HepG2 (cell line): ENCODE measurements around the gene SYNE2. TPM values are rescaled to one million over a fixed set of nuclear protein-coding genes. Genes with fewer than 3 reads are reported as not detected.

Experiments
- ATAC-seq: fragments of 200-7000 bp; cut with Tn5 transposase; 3 replicates; pipeline ENCODE4 v1.9.1; 2020; ENCODE audit warnings: mild to moderate bottlenecking, moderate library complexity
- BruUV-seq: library from RNA; stranded (reverse); fragments of 400-500 nt; replicated peaks from 2 replicates; lab custom pipeline; 2021; lab: Mats Ljungman, UMichigan
- CTCF ChIA-PET: fragments of 300-600 bp; formaldehyde crosslinking; extraction: SDS; loops from one replicate; lab custom pipeline; 2021; ENCODE audit warnings: low total read pairs, inconsistent platforms, low intra/inter-chr PET ratio; lab: Yijun Ruan, JAX
- POLR2A ChIA-PET: fragments of 350-600 bp; sonication (Branson Sonifier 250); formaldehyde crosslinking; loops from one replicate; lab custom pipeline; 2020; ENCODE audit warnings: antibody characterized with exemption, inconsistent platforms; lab: Yijun Ruan, JAX
- DNase-seq: peaks from one replicate; pipeline ENCODE4 v3.0.0-alpha.2; 2015; ENCODE audit warnings: low spot score
- FAIRE-seq: peaks from 3 replicates; lab custom pipeline; 2011; peaks lifted over from hg19 to GRCh38; lab: Jason Lieb, UNC
- H2AFZ ChIP-seq: one replicate; pipeline ENCODE4 v1.6.1; 2011; ENCODE audit warnings: low read length, inconsistent platforms
- H3K27ac ChIP-seq: fragments of 300-600 bp; 3 replicates; pipeline ENCODE4 v1.8.0; 2011; ENCODE audit warnings: mixed run types, mild to moderate bottlenecking, mixed read lengths, low read length, inconsistent platforms; ENCODE audit not compliant: insufficient read depth; ENCODE audit errors: extremely low read length
- H3K27me3 ChIP-seq, 2 experiments: fragments of 200-600 bp in 1 of 2; 2 replicates in 1 of 2; 3 replicates in 1 of 2; pipeline versions ENCODE4 v1.6.0 to v1.8.0; 2011; ENCODE audit warnings: low read length in 2 of 2, mild to moderate bottlenecking in 2 of 2, moderate library complexity in 2 of 2, inconsistent platforms in 1 of 2; ENCODE audit not compliant: insufficient read depth in 2 of 2, control insufficient read depth in 1 of 2
- H3K36me3 ChIP-seq, 2 experiments: fragments of 200-600 bp in 1 of 2; replicated peaks in 1 of 2; 2 replicates in 1 of 2; 3 replicates in 1 of 2; pipeline versions ENCODE4 v1.5.1 to v1.8.0; 2011; ENCODE audit warnings: low read length in 2 of 2, inconsistent platforms in 1 of 2; ENCODE audit not compliant: insufficient read depth in 2 of 2, control insufficient read depth in 1 of 2
- H3K4me1 ChIP-seq: 2 replicates; pipeline ENCODE4 v1.5.1; 2012; ENCODE audit warnings: low read length, inconsistent platforms; ENCODE audit not compliant: insufficient read depth
- H3K4me2 ChIP-seq: 2 replicates; pipeline ENCODE4 v1.6.0; 2011; ENCODE audit warnings: low read depth, low read length, inconsistent platforms
- H3K4me3 ChIP-seq, 3 experiments: fragments of 200-600 bp in 1 of 3; sonication (generic), shearing (Covaris generic) in 1 of 3; replicated peaks in 1 of 3; 2 replicates each; pipeline ENCODE4 v1.5.1; 2011 to 2016; ENCODE audit warnings: low read length in 3 of 3, inconsistent platforms in 2 of 3, low read depth in 2 of 3, mild to moderate bottlenecking in 2 of 3, control low read depth in 1 of 3, mixed read lengths in 1 of 3; ENCODE audit not compliant: insufficient read depth in 1 of 3
- H3K79me2 ChIP-seq: one replicate; pipeline ENCODE4 v1.6.1; 2011; ENCODE audit warnings: low read length, inconsistent platforms; ENCODE audit not compliant: insufficient read depth
- H3K9ac ChIP-seq: 2 replicates; pipeline ENCODE4 v1.6.0; 2011; ENCODE audit warnings: mild to moderate bottlenecking, low read depth, low read length, inconsistent platforms; ENCODE audit not compliant: insufficient read depth
- H3K9me3 ChIP-seq: 2 replicates; pipeline ENCODE4 v1.5.1; 2012; ENCODE audit warnings: mild to moderate bottlenecking, low read length
- H4K20me1 ChIP-seq: 2 replicates; pipeline ENCODE4 v1.6.0; 2011; ENCODE audit warnings: inconsistent platforms, mild to moderate bottlenecking, low read length, moderate library complexity; ENCODE audit not compliant: insufficient read depth
- BHLHE40 ChIP-seq: IDR thresholded peaks from 2 replicates; pipeline ENCODE4 v1.6.1; 2011; ENCODE audit warnings: low read length, improper control_type of control experiment
- ONECUT2 ChIP-seq: sonication (generic); formaldehyde crosslinking; IDR thresholded peaks from 2 replicates; pipeline ENCODE4 v1.4.0; 2020; ENCODE audit warnings: missing genetic modification reagents
- PRPF4 ChIP-seq: fragments of 200-400 bp; formaldehyde crosslinking; IDR thresholded peaks from 2 replicates; pipeline ENCODE4 v1.6.1; 2016; ENCODE audit warnings: low read length, low read depth; ENCODE audit not compliant: poor library complexity, severe bottlenecking
- U2AF1 ChIP-seq: fragments of 200-400 bp; formaldehyde crosslinking; optimal IDR thresholded peaks from 2 replicates; pipeline ENCODE3; 2017; ENCODE audit warnings: mild to moderate bottlenecking, low read depth, low read length
- ZNF230 ChIP-seq: sonication (generic); formaldehyde crosslinking; IDR thresholded peaks from 2 replicates; pipeline ENCODE4 v1.4.0; 2020; ENCODE audit warnings: mild to moderate bottlenecking, missing genetic modification reagents
- ZNF781 ChIP-seq: sonication (generic); formaldehyde crosslinking; IDR thresholded peaks from 2 replicates; pipeline ENCODE4 v1.5.1; 2020; ENCODE audit warnings: borderline replicate concordance, mild to moderate bottlenecking, missing genetic modification reagents; ENCODE audit errors: not compliant biosample characterization
- WGBS: methylation state at CpG from one replicate; pipeline ENCODE4 v1.1.6; 2017; ENCODE audit warnings: low lambda C conversion rate; 5-methylcytosine and 5-hydroxymethylcytosine counted together
- in situ Hi-C: cut with HindIII; loops from 2 replicates; pipeline ENCODE4 v1.10.0; 2017; ENCODE audit warnings: low pct_unique_long_range_greater_than_20kb; ENCODE audit not compliant: extremely low pct_ligation_motif_present
- intact Hi-C: fragments of 100-400 bp; cut with micrococcal nuclease; formaldehyde crosslinking; loops from one replicate; pipeline ENCODE4 v1.10.0; 2022; ENCODE audit not compliant: unreplicated experiment
- polyA plus RNA-seq, 8 experiments: library from polyadenylated mRNA; depleted of rRNA in 3 of 8; stranded (reverse) in 7 of 8; unstranded in 1 of 8; fragments of >200 nt; fragmentation: Illumina TruSeq in 4 of 8; extraction: Trizol in 4 of 8; gene quantifications; 2 replicates each; pipeline versions ENCODE4 v1.2.1 to v1.2.3, GENCODE V29; 2011 to 2016; ENCODE audit warnings: low read depth in 4 of 8, missing spikeins in 1 of 8, mixed read lengths in 1 of 8; ENCODE audit not compliant: insufficient read depth in 1 of 8
- total RNA-seq, 5 experiments: library from RNA; depleted of rRNA; stranded (reverse); fragments of >200 nt; fragmentation: Illumina TruSeq; extraction: Trizol; gene quantifications; 2 replicates each; pipeline ENCODE4 v1.2.3, GENCODE V29; 2016; ENCODE audit warnings: low read depth in 1 of 5
- TF ChIP-seq, protein P1 (sequence below): sonication (generic); formaldehyde crosslinking; IDR thresholded peaks from 2 replicates; pipeline ENCODE4 v1.5.0; 2020; ENCODE audit warnings: missing genetic modification reagents, mild to moderate bottlenecking, borderline replicate concordance
- TF ChIP-seq, protein P2 (sequence below): IDR thresholded peaks from 2 replicates; pipeline ENCODE4 v1.6.1; 2016; ENCODE audit warnings: low read depth, borderline replicate concordance
- TF ChIP-seq, protein P3 (sequence below), 2 experiments: IDR thresholded peaks; 2 replicates each; pipeline ENCODE4 v1.6.1; 2011 to 2012; ENCODE audit warnings: low read length in 2 of 2, borderline replicate concordance in 1 of 2, low read depth in 1 of 2, mild to moderate bottlenecking in 1 of 2, moderate library complexity in 1 of 2
- TF ChIP-seq, protein P4 (sequence below): sonication (generic); formaldehyde crosslinking; IDR thresholded peaks from 2 replicates; pipeline ENCODE4 v1.4.0; 2020; ENCODE audit warnings: mild to moderate bottlenecking, missing genetic modification reagents, borderline replicate concordance

The SYNE2 gene
- total and polyA plus RNA-seq, 2 of the 13 experiments (the other 11 are each of a cell fraction or from before 2014, with no cell fraction given) = 6.2 to 13.3 TPM

DNA sequence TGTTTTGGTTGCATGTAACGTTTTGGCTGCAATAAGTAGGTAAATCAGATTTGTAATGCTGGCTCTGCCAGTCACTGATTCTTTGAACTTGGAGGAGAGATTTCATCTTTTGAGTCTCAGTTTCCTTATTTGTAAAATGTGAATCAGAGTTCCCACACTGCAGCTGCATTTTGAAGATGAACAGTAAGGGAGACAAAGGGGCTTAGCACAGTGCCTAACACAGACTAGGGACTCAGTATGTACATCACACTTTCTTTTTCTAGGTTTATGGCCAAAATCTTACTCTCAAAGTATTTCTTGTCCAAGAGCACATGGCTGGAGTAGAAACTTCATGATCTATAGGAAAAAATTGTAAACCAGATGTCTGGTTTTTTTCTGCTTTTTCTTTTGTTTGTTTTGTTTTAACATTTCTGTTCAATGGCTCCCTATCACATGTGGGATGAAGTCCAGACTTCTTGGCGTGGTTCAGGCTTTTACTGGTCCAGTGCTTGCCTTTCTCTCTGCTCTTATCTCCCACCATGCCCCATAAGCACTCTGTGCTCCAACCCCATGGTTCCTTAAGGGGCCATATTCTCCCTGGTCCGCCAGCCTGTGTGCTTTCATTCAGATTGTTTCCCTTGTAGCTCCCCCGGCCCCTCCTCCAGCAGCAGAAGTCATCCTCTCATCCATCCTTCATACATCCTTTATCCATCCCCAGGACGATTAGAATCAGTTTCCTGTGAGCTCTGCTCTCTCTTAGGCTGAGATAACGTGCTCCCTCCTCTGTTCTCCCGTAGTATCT, 58.0 kb downstream of the SYNE2 start:
- WGBS = 91% methylated on average over 7 of the region's 7 CpGs
- intact Hi-C loops (no loop called here), in situ Hi-C loops (no loop called here)
- Histone ChIP-seq H3K4me2 (no peak overlapping the region), H3K9ac (no peak overlapping the region), H3K4me1 (no peaks in the 10 kb centered on the region), H3K79me2 (no peaks in the 10 kb centered on the region), H3K27ac (no peak overlapping the region), H3K9me3 (no peaks in the 10 kb centered on the region), H3K4me3 (no peak overlapping the region), H2AFZ (no peak overlapping the region), H3K27me3 (no peaks in the 10 kb centered on the region), H3K36me3 (no peaks in the 10 kb centered on the region), H4K20me1 (no peaks in the 10 kb centered on the region)
- DNase-seq (no peak), ATAC-seq (no peak), FAIRE-seq (no peak)
- CTCF ChIA-PET = no interaction called here
- POLR2A ChIA-PET = no interaction called here
- TF ChIP-seq U2AF1 = no peak
- TF ChIP-seq BHLHE40 = no peak
- no peak for TF ChIP-seq PRPF4
- TF ChIP-seq, protein P1, sequence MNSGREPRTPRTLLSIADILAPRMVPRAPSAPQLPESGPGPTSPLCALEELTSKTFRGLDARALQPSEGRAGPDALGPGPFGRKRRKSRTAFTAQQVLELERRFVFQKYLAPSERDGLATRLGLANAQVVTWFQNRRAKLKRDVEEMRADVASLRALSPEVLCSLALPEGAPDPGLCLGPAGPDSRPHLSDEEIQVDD (CRISPR knock-in tag) = no peak
- no peak for TF ChIP-seq ONECUT2 (CRISPR knock-in tag)
- TF ChIP-seq, protein P2, sequence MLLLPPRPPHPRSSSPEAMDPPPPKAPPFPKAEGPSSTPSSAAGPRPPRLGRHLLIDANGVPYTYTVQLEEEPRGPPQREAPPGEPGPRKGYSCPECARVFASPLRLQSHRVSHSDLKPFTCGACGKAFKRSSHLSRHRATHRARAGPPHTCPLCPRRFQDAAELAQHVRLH = no peak
- TF ChIP-seq ZNF230 (CRISPR knock-in tag) = no peak
- TF ChIP-seq ZNF781 = no peak
- TF ChIP-seq, protein P3, sequence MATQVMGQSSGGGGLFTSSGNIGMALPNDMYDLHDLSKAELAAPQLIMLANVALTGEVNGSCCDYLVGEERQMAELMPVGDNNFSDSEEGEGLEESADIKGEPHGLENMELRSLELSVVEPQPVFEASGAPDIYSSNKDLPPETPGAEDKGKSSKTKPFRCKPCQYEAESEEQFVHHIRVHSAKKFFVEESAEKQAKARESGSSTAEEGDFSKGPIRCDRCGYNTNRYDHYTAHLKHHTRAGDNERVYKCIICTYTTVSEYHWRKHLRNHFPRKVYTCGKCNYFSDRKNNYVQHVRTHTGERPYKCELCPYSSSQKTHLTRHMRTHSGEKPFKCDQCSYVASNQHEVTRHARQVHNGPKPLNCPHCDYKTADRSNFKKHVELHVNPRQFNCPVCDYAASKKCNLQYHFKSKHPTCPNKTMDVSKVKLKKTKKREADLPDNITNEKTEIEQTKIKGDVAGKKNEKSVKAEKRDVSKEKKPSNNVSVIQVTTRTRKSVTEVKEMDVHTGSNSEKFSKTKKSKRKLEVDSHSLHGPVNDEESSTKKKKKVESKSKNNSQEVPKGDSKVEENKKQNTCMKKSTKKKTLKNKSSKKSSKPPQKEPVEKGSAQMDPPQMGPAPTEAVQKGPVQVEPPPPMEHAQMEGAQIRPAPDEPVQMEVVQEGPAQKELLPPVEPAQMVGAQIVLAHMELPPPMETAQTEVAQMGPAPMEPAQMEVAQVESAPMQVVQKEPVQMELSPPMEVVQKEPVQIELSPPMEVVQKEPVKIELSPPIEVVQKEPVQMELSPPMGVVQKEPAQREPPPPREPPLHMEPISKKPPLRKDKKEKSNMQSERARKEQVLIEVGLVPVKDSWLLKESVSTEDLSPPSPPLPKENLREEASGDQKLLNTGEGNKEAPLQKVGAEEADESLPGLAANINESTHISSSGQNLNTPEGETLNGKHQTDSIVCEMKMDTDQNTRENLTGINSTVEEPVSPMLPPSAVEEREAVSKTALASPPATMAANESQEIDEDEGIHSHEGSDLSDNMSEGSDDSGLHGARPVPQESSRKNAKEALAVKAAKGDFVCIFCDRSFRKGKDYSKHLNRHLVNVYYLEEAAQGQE (IDR thresholded peaks at IDR 0.05; ENCODE audit: borderline replicate concordance in 1 of 2, low read depth in 1 of 2, low read length in 2 of 2) = no peak
- TF ChIP-seq, protein P4, sequence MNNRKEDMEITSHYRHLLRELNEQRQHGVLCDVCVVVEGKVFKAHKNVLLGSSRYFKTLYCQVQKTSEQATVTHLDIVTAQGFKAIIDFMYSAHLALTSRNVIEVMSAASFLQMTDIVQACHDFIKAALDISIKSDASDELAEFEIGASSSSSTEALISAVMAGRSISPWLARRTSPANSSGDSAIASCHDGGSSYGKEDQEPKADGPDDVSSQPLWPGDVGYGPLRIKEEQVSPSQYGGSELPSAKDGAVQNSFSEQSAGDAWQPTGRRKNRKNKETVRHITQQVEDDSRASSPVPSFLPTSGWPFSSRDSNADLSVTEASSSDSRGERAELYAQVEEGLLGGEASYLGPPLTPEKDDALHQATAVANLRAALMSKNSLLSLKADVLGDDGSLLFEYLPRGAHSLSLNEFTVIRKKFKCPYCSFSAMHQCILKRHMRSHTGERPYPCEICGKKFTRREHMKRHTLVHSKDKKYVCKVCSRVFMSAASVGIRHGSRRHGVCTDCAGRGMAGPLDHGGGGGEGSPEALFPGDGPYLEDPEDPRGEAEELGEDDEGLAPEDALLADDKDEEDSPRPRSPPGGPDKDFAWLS (CRISPR knock-in tag) = no peak
- BruUV-seq = no TSS peak
